ENCODE measurements around the gene CTLA4.
"Not testable (repeated sequence)": the region's sequence is repeated elsewhere in the genome, so short reads cannot be mapped to it uniquely, and the experiment has no call there.

Gene CTLA4

GRCh38 chr2:203858176-203858575 lies 9.4 kb upstream of the CTLA4 start:
- DNase-seq (ENCODE audit: low read depth), result no peak

DNA sequence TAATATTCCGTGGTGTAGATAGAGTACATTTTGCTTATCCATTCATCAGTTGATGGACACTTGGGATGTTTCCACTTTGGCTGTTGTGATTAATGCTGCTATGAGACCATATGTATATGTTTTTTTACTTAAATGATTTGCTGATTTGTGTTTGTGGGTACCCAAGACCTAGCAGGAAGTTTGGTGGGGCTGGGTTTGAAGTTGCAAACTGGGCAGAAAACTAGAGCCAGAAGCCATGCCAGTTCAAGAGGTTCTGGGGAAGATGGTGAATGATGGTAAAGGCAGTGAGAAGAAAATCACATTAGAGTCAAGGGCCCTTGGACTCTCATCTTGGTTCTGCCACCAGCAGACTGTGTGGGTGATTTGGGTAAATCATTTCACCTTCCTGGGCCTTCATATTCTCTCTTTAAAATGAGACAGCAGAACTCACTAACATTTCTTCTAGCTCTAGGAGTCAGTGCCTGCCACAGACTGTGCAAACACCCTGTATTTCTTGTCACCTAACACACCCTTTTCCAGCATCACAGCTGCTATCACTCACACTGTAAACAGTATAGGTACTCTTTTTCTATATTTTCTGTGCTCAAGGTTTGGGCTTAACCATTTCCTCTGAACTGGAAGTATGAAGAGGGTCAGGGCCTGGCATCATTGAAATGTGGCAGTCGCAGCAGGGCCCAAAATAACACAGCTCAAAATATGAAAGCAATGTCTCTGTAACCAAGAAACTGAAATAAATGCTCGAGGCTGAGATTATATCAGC lies 8.4 kb upstream of the CTLA4 start:
- DNase-seq (ENCODE audit: low read depth), result no peak

- no peak for DNase-seq (ENCODE audit: low read depth)
Measured at GRCh38 chr2:203861197-203861596, 6.4 kb upstream of the CTLA4 start.

DNA sequence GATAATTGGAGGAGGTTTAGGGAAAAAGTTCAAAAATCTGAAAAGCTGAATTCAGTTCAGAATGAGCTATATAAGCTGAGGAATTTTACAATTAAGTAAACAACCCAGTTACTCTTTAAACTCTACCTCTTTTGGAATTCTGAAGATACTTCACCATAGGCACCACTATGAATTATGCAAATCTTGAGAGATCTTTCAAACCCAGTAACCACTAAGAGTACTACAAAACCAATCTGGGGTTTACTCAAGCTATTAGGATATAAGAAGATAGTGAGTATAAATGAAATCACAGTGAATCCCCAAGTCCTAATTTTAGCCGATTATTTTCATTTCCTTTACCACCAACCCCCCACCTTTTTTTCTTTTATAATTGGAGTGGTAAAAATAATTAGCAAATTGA lies 6.0 kb upstream of the CTLA4 start:
- no peak for DNase-seq (ENCODE audit: low read depth)

DNA sequence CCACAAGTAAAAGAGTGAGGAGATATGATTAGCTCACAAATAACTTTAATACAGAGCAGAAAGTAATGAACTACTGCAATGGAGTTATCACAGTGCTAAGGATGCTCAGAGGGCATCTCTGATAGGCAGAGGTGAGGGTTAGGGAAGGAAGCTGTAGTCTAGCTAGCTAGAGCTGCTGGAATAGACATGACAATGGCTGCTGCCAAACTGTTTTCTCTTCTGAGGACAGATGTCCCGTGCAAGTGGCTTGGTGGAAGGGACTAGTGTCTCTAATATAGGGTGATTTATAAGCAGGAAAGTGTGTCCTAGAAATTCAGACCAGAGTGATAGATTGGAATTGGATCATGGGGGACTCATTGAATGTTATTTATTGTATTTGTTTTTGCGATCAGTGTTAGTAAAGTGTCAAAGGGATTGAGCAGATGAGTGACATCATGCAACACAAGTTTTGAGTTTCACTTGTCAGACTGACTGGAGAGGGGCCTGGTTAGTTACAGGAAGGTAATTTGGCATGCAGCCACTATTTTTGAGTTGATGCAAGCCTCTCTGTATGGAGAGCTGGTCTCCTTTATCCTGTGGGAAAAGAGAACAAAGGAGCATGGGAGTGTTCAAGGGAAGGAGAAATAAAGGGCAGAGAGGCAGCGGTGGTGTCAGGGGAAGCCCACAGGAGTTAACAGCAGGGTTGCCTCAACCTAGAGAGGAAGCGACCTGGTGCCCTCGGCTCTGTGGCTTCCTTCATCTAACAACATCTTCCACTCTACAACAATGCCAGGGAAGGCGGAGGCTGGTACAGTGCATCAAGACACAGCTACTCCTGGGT lies 1.9 kb downstream of the CTLA4 start:
- DNase-seq (ENCODE audit: low read depth), result no peak

- no peak for DNase-seq (ENCODE audit: low read depth)
Measured at GRCh38 chr2:203870481-203870880, 2.9 kb downstream of the CTLA4 start.

DNA sequence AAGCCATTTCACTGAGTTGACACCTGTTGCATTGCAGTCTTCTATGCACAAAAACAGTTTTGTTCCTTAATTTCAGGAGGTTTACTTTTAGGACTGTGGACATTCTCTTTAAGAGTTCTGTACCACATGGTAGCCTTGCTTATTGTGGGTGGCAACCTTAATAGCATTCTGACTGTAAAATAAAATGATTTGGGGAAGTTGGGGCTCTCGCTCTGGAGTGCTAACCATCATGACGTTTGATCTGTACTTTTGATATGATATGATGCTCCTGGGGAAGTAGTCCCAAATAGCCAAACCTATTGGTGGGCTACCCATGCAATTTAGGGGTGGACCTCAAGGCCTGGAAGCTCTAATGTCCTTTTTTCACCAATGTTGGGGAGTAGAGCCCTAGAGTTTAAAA lies 3.4 kb downstream of the CTLA4 start:
- DNase-seq (ENCODE audit: low read depth), result no peak

DNA sequence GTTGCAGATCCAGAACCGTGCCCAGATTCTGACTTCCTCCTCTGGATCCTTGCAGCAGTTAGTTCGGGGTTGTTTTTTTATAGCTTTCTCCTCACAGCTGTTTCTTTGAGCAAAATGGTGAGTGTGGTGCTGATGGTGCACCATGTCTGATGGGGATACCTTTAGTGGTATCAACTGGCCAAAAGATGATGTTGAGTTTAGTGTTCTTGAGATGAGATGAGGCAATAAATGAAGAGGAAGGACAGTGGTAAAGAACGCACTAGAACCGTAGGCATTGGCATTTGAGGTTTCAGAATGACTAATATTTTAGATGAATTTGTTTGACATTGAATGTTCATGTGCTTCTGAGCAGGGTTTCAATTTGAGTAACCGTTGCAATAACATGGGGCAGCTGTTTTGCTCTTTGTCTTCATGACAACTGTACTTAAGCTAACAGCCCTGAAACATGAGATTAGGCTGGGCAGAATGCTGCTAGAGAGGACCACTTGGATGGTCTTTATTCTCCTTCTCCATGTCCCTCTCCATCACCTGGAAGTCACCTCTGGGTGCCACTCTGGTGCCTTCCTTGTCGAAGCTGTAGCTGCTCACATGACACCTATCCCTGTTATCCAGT lies 3.9 kb downstream of the CTLA4 start:
- DNase-seq (ENCODE audit: low read depth), result no peak

DNA sequence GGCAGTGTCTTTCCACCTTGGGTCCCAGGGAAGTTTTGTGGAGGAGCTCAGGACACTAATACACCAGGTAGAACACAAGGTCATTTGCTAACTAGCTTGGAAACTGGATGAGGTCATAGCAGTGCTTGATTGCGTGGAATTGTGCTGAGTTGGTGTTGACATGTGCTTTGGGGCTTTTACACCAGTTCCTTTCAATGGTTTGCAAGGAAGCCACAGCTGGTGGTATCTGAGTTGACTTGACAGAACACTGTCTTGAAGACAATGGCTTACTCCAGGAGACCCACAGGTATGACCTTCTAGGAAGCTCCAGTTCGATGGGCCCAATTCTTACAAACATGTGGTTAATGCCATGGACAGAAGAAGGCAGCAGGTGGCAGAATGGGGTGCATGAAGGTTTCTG lies 5.9 kb downstream of the CTLA4 start:
- no peak for DNase-seq (ENCODE audit: low read depth)

GRCh38 chr2:203873921-203874631 lies 6.5 kb downstream of the CTLA4 start:
- no peak for DNase-seq (ENCODE audit: low read depth)

DNA sequence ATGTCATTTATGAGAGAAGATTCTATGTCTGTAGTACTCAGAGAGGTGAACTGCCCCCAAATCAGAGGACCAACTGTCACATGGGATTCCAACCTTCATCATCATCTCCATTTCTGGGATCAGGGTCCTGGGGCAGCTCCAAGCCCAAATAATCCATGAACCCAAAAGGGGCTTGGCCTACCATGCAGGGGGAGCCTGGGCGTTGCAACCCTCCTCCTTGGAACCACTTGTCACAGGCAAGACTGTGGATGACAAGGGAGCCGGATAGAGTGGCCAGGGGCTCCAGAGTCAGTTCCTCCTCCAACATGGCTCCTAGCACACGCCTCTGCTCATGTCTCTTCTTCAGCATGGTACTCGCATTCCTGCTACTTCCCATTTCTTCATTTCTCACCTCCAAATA lies 7.9 kb downstream of the CTLA4 start:
- no peak for DNase-seq (ENCODE audit: low read depth)

DNA sequence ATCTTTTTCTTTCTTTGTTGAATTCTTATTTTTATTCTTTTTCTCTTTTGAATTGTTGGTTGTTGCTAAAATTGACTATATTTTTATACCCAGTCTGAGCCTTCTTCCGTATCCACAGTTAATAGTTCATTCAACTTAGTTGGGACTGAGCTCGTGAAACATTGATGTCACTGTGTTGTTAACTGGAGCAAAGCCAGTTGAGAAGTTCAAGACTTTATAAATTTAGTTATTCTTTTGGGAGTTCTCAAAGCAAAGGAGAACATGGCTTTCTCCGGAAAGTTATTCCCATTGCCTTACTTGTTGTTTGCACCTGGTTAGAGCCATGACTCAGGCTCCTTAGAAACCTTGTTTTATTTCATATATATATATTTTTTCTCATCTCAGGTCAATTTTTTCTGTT lies 8.8 kb downstream of the CTLA4 start:
- no peak for DNase-seq (ENCODE audit: low read depth)

DNA sequence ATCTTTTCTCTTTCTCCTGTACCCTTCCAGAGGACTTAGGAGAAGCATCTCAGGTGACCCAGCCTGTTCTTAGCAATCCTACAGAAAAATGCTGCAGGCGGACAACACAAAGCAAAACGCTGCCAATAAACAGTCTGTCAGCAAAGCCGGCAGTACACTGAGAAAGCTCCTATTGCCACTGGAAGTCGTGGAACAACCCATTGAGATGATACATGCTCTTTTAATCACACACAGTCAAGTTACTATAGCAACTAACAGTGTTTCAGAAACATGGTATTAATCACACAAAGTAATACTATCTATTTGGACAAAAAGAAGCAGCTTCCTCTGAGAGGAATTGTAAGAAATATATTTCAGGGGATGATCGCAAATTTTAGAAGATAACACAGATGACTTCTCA lies 10.5 kb downstream of the CTLA4 start:
- DNase-seq (ENCODE audit: low read depth), result no peak

DNA sequence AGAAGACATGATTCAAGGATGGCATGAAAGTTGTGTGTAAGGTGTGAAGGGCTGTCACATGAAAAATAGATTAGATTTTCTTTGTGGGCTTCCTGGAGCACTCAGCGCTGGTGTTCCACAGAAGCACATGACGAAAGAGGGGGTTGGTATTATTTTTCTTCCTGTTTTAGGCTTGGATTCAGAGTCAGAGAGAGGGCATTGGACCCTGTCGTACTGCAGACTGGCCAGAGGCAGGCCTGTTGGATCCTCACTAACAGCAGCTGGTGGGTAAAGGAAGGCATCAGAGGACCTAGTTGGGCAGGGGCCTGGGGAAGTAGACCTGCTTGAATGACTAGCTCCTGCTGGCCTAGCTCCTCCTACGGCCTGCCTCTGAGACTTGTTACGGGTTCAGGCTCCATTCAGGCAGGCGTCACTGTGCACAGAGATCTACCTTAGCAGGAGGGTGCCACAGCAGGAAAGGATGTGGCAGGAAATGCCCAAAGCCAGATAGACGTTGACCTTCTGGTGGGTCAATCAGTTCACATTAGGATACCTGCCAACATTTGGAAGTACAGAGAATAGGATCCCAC lies 13.1 kb downstream of the CTLA4 start:
- no peak for DNase-seq (ENCODE audit: low read depth)

DNA sequence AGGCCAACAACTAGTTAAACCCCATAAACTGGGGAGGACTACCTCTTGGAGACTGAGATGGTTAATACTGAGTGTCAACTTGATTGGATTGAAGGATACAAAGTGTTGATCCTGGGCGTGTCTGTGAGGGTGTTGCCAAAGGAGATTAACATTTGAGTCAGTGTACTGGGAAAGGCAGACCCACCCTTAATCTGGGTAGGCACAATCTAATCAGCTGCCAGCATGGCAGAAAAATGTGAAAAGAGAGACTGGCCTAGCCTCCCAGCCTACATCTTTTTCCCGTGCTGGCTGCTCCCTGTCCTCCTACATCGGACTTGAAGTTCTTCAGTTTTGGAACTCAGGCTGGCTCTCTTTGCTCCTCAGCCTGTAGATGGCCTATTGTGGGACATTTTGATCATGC lies 13.6 kb downstream of the CTLA4 start:
- not testable (repeated sequence) for DNase-seq (ENCODE audit: low read depth)

GRCh38 chr2:203882551-203882950 lies 15.0 kb downstream of the CTLA4 start:
- DNase-seq (ENCODE audit: low read depth), result no peak

GRCh38 chr2:203886661-203887151 lies 19.1 kb downstream of the CTLA4 start:
- DNase-seq (ENCODE audit: low read depth), result no peak

DNA sequence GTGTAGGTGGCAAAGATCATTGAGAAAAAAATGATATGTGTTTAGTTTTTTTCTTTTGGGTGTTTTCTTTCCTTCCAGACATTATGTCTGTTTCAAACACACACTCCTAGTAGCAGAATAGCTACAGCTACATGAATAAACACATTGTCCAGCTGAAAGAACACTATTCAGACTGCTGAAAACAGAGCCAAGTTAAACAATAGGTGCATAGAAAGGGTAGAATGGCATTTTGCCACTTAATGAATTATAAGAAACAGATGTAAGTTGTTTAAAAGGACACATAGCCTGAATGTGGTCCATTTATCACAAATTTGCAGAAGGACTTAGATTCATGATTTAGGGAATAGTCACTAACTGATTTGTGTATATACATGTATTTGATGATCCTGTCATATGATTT lies 20.1 kb downstream of the CTLA4 start:
- DNase-seq (ENCODE audit: low read depth), result no peak

DNA sequence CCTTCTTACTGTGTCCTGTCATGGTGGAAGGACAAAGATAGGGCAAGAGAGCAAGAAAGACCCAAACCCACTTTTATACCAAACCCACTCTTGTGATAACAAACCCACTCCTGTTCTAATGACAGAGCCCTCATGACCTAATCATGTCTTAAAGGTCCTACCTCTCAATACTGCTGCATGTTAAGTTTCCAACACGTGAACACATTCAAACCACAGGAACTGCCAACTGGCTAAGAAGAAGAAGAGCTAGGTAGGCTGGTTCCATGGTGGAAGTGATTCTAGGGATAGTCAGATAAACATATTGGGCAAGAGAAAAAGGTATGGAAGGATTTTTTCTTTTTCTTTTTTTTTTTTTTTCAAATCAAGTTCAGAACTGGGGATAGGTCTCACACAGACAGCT lies 22.0 kb downstream of the CTLA4 start:
- no peak for DNase-seq (ENCODE audit: low read depth)

DNA sequence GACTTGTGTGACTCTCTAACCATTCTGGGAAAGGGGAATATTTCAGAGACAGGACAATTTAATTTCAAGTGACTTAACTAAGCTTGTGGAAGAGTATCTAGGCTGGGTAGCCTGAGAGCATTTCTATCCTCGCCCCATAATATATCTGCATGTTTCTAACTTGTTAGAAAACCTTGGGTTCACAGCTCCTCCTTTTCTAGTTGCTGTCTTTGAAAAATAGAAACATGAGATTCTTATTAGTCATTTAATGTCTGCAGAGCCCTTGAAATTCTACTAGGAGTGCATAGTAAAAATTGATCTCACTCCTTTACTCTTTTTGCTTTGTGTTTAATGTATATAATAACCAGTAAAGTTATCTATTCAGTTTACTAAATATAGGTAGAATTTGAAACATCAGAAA lies 22.4 kb downstream of the CTLA4 start:
- DNase-seq (ENCODE audit: low read depth), result no peak

GRCh38 chr2:203890733-203891132 lies 23.2 kb downstream of the CTLA4 start:
- DNase-seq (ENCODE audit: low read depth), result no peak

DNA sequence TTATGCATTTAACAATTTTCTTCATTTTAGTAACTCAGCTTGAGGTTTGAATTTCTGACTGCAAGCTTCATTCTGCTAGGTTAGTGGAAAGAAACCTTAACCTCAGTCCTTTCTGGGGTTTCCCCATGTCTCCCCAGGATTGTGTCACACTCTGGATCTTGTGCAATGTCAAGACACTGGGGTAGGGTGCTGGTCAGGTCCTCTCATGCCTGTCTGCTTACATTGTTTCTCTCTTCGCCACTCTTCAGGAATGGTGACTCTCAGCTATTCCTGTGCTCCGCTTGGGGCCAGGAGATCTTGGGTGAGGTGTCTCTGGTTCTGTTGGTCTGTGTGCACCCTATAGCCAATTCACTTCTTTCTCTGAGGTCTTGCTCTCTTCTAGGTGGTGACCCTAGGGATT lies 23.9 kb downstream of the CTLA4 start:
- DNase-seq (ENCODE audit: low read depth), result no peak
